Sigmoid colon (tissue), 7 donors: ENCODE results near the gene SCTR. TPM values are rescaled to one million over a fixed set of nuclear protein-coding genes. Genes with fewer than 3 reads are reported as not detected.

ENCODE experiments used
- DNase-seq: peaks from one replicate; pipeline ENCODE4 v3.0.0-alpha.2; 2019
- H3K27ac ChIP-seq, 4 donors: fragments of 200-600 bp; sonication (generic); one replicate each; pipeline ENCODE4 v1.5.1; 2016 to 2019; ENCODE audit warnings: mild to moderate bottlenecking in 1 of 4
- H3K27me3 ChIP-seq, 3 donors: fragments of 200-600 bp; sonication (generic); one replicate each; pipeline ENCODE4 v1.5.1; 2019; ENCODE audit warnings: mild to moderate bottlenecking in 1 of 3
- H3K36me3 ChIP-seq, 4 donors: fragments of 200-600 bp; sonication (generic); one replicate each; pipeline ENCODE4 v1.5.1; 2016 to 2019
- H3K4me1 ChIP-seq, 4 donors: fragments of 200-600 bp; sonication (generic); one replicate each; pipeline ENCODE4 v1.5.1; 2017 to 2019
- H3K4me3 ChIP-seq, 4 donors: fragments of 200-600 bp; sonication (generic); one replicate each; pipeline ENCODE4 v1.5.1; 2017 to 2019; ENCODE audit warnings: mild to moderate bottlenecking in 2 of 4, moderate library complexity in 1 of 4
- H3K9me3 ChIP-seq, 4 donors: fragments of 200-600 bp in 3 of 4; sonication (generic) in 3 of 4; one replicate each; pipeline versions ENCODE4 v1.5.1 to v1.6.1; 2013 to 2019
- CTCF ChIP-seq, 4 experiments: fragments of 450-650 bp in 3 of 4; fragments of 200-600 bp in 1 of 4; IDR thresholded peaks; one replicate each; pipeline ENCODE4 v1.5.1; 2016 to 2019; ENCODE audit warnings: antibody characterized with exemption in 4 of 4, mild to moderate bottlenecking in 3 of 4, moderate library complexity in 2 of 4
- EP300 ChIP-seq, 4 donors: sonication (generic); formaldehyde crosslinking; IDR thresholded peaks; one replicate each; pipeline ENCODE4 v1.6.1; 2017; ENCODE audit warnings: antibody characterized with exemption in 4 of 4
- POLR2A ChIP-seq, 2 donors: fragments of 450-650 bp; IDR thresholded peaks; one replicate each; pipeline ENCODE4 v1.6.1; 2016; ENCODE audit warnings: antibody characterized with exemption in 2 of 2, mild to moderate bottlenecking in 2 of 2, moderate library complexity in 2 of 2
- POLR2AphosphoS5 ChIP-seq, 4 donors: sonication (generic); formaldehyde crosslinking; IDR thresholded peaks; one replicate each; pipeline ENCODE4 v1.6.1; 2017; ENCODE audit warnings: antibody characterized with exemption in 4 of 4
- WGBS, 2 donors: extraction: QIAGEN DNeasy Blood & Tissue Kit; methylation state at CpG; one replicate each; pipeline ENCODE4 v1.1.7; 2013; 5-methylcytosine and 5-hydroxymethylcytosine counted together
- intact Hi-C: fragments of 100-400 bp; cut with DNase I; formaldehyde crosslinking; loops from one replicate; pipeline ENCODE4 v1.15.1; 2023
- polyA plus RNA-seq, 3 donors: library from polyadenylated mRNA; stranded (reverse); fragments of 200-250 nt; gene quantifications; one replicate each; pipeline ENCODE4 v1.2.3, GENCODE V29; 2013
- total RNA-seq, 4 donors: library from RNA; depleted of rRNA; stranded (reverse); fragments of >200 nt; gene quantifications; one replicate each; pipeline ENCODE4 v1.1.0, GENCODE V29; 2016
- donor health status: healthy with polysubstance abuse.
- donor health status: Bipolar disorder and iron deficiency.
- donor health status: healthy.

SCTR gene
- total and polyA plus RNA-seq, 7 donors, result 0.16 TPM; not detected in 6

- Histone ChIP-seq H3K36me3 (no peaks in the 10 kb centered on the region), H3K27ac (no peak overlapping the region), H3K27me3 (no peaks in the 10 kb centered on the region), H3K4me3 (no peak overlapping the region), H3K4me1 (peaks cover 0 to 9% (median 3%) of the 10 kb centered on the region in 4 donors), H3K9me3 (no peaks in the 10 kb centered on the region)
- 92% methylated on average over 11 of the region's 11 CpGs for WGBS, 2 donors
- DNase-seq, result no peak
- no peak for TF ChIP-seq CTCF (IDR thresholded peaks at IDR 0.05)
- no peak for TF ChIP-seq POLR2AphosphoS5 (IDR thresholded peaks at IDR 0.05)
- TF ChIP-seq EP300 (IDR thresholded peaks at IDR 0.05), result no peak
- TF ChIP-seq POLR2A (IDR thresholded peaks at IDR 0.05), result no peak
- intact Hi-C loops, result no loop called here
Observed at GRCh38 chr2:119483896-119484718, 40.2 kb downstream of the SCTR start.

- 82 to 87% methylated on average over 5 of the region's 5 CpGs for WGBS, 2 donors
- H3K4me3 ChIP-seq, result no peak overlapping the region
- peaks cover 0 to 9% (median 3%) of the 10 kb centered on the region in 4 donors for H3K4me1 ChIP-seq
- H3K36me3 ChIP-seq, result no peaks in the 10 kb centered on the region
- H3K27me3 ChIP-seq, result no peaks in the 10 kb centered on the region
- no peak overlapping the region for H3K27ac ChIP-seq
- H3K9me3 ChIP-seq, result no peaks in the 10 kb centered on the region
- no peak for DNase-seq
- intact Hi-C loops, result no loop called here
- TF ChIP-seq POLR2A (IDR thresholded peaks at IDR 0.05) (no peak), CTCF (IDR thresholded peaks at IDR 0.05) (no peak), POLR2AphosphoS5 (IDR thresholded peaks at IDR 0.05) (no peak), EP300 (IDR thresholded peaks at IDR 0.05) (no peak)
Observed at GRCh38 chr2:119483395-119483753, 40.9 kb downstream of the SCTR start.

- H3K27me3 ChIP-seq, result no peaks in the 10 kb centered on the region
- no peaks in the 10 kb centered on the region for H3K9me3 ChIP-seq
- peaks cover 0 to 9% (median 3%) of the 10 kb centered on the region in 4 donors for H3K4me1 ChIP-seq
- no peak overlapping the region for H3K4me3 ChIP-seq
- intact Hi-C loops, result no loop called here
- H3K36me3 ChIP-seq, result no peaks in the 10 kb centered on the region
- no peak for TF ChIP-seq EP300 (IDR thresholded peaks at IDR 0.05)
- no peak for TF ChIP-seq POLR2A (IDR thresholded peaks at IDR 0.05)
- TF ChIP-seq CTCF (IDR thresholded peaks at IDR 0.05), result no peak
- no peak for TF ChIP-seq POLR2AphosphoS5 (IDR thresholded peaks at IDR 0.05)
- DNase-seq, result no peak
- no peak overlapping the region for H3K27ac ChIP-seq
- 79 to 87% methylated on average over 20 of the region's 20 CpGs for WGBS, 2 donors
Observed at GRCh38 chr2:119482481-119483394, 41.5 kb downstream of the SCTR start.

GRCh38 chr2:119481501-119482455 is 42.5 kb downstream of the SCTR start:
- no peak overlapping the region for H3K4me3 ChIP-seq
- peaks cover 0 to 9% (median 3%) of the 10 kb centered on the region in 4 donors for H3K4me1 ChIP-seq
- intact Hi-C loops, result no loop called here
- peaks cover 0 to 5% (median 0%) of the 10 kb centered on the region in 3 donors for H3K27me3 ChIP-seq
- TF ChIP-seq CTCF (IDR thresholded peaks at IDR 0.05), result no peak
- no peak for TF ChIP-seq POLR2AphosphoS5 (IDR thresholded peaks at IDR 0.05)
- TF ChIP-seq EP300 (IDR thresholded peaks at IDR 0.05), result no peak
- no peak for TF ChIP-seq POLR2A (IDR thresholded peaks at IDR 0.05)
- no peak for DNase-seq
- 79 to 80% methylated on average over 16 of the region's 16 CpGs for WGBS, 2 donors
- H3K9me3 ChIP-seq, result no peaks in the 10 kb centered on the region
- H3K27ac ChIP-seq, result no peak overlapping the region
- H3K36me3 ChIP-seq, result no peaks in the 10 kb centered on the region
